GM19099 (cell line): Measurements from ENCODE around the gene FAIM2.

Experiments used
- POLR2A ChIP-seq: IDR thresholded peaks from 3 replicates; pipeline ENCODE4 v1.6.1; 2011; ENCODE audit warnings: low read depth; ENCODE audit not compliant: insufficient read length; ENCODE audit errors: extremely low read depth

FAIM2 gene

DNA sequence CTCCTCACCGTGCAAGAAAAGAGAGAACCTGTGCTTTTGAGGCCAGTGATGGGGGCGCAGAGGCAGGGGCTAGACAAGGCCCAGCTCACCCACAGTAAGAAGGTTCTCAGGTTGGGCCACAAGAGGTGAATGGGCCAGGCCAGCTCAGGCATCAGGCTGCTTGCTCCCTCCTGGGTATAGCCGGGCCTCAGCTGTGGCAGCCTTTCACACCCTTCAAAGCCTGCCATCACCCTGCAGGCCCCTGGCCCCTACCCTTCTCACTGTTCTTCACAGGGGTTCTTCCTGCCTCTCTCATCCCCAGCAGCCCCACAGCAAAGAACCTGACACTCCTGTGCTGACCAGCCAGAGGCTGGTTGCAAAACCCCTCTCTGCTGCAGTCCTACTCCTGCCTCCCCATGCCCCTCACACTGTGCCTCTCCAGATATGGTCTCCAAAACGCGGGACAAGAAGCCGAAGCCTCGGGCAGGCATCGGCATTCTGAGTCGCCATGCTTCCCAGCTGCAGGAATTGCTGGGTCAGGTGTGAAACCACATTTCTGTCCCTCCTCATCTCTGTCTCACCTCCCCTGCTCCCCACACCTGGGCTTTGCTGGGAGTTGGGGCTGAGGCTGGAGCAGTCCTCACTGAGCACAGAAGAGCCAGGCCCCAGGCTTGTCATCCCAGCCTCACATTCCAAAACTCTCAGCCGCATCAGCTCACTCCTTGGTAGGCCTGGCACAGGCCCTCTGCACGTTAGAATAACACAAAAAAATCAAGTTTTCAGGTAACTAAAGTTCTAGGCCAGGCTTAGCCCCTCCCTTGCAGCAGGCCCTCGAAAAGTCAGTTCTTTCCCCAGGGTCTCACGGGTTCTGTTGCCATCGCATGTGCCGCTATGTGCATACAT, 6.9 kb upstream of the FAIM2 start:
- TF ChIP-seq POLR2A: no peak

DNA sequence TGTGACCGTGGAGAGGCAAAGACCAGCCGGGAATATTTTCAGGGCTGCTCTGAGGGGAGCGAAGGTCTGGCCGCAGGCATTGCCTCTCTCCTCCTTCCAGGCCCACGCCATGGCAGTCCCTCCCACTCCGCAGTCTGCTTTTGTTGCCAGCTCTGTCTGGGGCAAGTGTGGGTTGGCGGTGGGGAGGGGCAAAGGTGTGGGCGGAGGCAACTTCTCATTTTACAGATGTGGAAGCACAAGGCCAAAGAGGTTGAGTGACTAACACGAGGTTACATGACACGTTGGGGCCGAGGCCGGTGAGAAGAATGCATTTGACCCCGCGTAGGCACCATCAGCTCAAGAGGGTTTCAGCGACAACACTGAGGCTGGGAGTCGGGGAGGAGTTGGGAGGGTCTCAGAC, 6.1 kb upstream of the FAIM2 start:
- no peak for TF ChIP-seq POLR2A

DNA sequence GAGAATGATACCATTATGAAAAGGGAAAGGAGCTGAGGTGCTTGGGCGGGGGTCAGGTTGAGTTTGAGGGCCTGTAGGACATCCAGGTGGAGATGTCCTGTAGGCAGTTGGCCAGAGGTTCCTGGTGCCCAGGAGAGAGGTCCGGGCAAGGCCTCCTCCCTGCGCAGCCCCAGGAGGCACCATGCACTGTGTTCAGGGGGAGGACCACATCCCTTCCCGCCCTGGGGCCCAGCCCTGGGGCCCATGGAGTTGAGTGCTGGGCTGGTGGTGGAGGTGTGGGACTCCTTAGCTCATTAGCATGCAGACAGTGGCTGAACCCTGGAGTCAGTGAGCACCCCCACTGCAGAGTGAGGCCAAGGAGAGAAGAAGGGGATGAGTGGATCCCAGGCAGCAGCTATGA, 5.7 kb upstream of the FAIM2 start:
- no peak for TF ChIP-seq POLR2A

DNA sequence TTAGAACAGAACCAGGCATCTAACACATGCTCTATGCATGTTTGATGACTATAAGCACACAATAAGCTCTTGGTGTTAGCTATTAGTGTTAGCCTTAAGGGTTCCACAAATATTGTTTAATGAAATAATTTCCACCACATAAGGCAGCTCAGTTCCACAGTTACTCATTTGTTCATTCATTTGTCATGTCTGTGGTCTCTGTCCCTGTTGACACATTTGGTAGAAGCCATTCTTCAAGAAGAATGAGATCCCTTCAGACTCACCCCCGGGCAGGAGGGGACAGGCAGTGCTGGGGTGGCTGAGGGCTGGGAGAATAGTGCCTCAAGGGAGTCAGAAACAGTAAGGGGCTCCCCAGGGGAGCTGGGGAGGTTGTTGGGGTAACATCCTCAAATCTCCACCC, 3.7 kb upstream of the FAIM2 start:
- TF ChIP-seq POLR2A: no peak

DNA sequence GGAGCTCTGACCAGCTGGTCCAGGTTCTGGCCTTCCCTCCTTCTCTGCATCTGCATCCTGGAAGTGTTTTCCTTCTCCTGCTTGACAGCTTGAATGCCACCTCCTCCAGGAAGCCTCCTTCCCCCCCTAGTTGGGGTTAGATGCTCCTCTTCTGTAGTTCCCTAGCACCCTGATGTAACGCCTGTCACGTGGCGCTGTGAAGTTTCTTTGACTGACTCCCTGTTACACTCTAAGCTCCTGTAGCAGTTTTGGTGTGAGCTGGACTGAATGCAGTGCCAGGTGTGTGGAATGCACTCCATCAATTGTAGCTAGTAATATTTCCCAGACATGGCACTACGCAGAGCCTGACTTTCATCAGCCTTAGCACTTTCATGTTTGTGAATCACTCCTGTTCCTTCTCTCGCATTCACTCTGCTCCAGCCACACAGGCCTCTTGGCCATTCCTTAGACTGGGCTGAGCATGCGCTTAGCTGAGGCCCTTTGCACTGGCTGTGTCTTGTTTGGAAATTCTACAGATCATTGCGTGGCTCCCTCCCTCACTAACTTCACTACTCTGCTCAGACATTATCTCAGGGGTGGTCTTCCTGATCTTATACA, 2.1 kb upstream of the FAIM2 start:
- no peak for TF ChIP-seq POLR2A

DNA sequence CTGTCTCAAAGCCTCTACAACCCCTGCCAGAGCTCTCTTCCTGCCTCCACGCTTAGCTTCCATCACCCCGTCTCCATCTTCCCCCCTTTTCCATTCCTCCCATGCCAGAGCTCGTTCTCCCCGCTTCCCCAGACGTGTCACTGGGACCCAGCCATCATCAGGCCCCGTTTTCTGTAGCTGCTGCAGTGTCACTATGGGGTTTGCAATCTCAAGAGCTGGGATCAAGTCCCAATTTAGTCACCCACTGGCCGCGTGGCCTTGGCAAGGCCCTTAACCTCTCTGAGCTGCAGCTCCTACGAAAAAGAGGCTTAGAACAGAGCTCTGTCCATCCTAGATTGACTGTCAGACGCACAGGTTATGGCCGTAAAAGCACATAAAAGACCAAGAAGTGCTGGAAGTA, 901 bp upstream of the FAIM2 start:
- no peak for TF ChIP-seq POLR2A

DNA sequence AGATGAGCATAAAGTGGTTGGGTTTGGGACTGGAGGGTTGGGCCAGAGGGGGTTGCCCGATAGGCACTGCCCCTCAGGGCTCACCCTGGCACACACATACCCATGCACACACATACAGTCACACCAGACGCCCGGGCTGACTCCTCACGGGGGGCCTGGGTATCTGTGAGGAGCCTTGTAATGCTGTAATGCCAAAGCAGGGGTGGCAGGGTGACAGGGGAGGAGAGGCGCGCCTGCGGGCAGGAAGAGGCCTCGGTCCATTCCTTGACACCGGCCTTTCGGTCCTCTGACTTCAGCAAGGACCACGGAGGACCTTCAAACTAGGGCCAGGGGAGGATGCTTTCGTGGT, 375 bp downstream of the FAIM2 start:
- TF ChIP-seq POLR2A: no peak

DNA sequence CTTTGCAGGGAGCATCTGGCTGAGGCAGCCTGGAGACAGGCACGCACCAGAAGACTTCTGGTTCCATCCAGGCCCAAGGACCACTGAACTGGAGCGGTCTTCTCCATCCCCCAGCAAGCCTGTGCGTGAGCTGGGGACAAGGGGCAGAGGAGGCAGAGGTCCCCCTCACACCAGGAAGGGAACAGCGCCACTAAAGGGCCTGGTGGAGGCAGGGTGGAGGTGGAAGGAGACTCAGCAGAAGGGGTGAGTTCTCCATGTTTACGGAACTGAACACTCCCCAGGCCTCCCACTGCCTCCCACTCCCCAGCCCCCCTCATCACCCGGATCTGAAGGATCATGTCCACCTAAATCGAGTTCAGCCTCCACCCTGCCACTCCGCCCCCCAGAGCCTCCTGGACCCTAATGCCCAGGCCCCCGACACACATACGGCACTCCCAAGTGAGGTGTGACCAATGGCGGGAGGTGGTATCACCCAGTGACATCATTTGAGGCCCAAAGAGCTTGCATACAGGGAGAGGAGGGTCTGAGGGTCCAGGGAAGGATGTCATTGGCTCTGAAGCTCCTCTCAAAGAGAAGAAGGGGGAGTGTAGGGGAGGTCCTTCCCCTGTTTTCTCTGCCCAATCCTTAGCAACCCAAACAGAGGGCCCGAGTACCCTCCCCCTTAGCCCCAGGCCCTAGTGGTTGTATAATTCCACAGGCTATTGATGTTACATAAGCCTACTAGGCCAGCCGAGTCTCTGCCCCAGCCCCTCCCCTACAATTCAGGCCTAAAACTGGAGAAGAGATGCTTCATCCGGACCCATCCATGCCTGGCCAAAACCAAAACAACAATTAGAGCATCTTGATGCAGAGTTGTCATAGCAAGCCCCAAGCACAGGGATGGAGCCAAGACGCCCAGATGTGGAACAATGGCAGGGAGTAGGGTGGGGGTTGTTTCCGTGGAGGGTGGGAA, 1.0 kb downstream of the FAIM2 start:
- TF ChIP-seq POLR2A: no peak

DNA sequence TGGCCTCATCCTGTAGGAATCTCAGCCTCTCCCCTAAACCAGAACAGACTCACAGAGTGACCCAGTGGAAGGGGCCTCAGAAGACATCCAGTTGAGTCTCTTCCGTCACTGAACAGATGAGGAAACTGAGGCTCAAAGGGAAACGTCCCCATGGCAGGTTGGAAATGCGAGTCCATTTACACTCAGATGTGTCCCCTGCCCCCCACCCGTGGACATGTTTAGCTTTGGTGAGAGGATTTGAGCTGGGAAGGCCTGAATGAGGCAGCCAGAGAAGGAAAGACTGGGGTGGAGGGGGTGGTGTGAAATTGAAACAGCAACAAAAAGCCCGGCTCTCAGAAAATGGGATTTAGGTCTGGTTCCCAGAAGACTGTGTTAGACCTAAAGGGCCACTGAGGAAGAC, 1.7 kb downstream of the FAIM2 start:
- no peak for TF ChIP-seq POLR2A

DNA sequence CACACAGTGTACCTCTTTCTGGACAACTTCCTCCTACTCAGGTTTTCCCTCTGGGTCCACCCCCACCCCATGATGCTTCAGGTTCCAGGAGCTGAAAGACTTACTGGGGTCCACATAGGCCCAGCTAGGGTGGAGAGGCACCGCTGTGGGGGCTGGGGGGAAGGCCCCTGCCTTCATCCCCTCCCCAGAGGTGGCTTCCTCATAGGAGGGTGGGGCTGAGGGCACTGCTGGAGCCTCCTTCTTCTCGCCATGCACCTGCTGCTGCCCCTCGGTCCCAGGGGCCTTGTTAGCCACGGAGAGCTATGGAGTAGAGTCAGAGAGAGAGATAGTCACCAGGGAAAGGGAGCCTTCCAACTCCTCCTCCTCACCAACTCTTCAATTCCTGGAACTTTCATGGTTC, 2.7 kb downstream of the FAIM2 start:
- TF ChIP-seq POLR2A: no peak

DNA sequence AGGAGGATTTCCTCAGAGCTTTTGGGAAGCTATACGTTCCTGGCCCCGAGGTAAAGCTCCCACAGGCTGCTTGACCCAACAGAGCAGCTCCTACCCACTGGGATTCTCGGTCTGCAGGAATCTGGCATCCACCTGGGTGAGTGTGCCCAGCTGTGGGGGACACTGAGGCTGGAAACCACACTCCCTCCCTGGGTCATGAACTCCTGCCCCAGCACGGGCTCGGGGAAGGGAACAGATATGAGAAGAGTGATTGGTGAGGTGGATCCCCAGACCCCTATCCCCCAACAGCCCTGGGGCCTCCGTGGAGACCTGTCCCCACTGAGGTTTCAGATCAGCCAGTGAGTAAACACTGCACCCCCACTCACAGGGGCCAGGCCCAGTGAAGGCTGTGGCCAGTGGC, 3.3 kb downstream of the FAIM2 start:
- TF ChIP-seq POLR2A: no peak

DNA sequence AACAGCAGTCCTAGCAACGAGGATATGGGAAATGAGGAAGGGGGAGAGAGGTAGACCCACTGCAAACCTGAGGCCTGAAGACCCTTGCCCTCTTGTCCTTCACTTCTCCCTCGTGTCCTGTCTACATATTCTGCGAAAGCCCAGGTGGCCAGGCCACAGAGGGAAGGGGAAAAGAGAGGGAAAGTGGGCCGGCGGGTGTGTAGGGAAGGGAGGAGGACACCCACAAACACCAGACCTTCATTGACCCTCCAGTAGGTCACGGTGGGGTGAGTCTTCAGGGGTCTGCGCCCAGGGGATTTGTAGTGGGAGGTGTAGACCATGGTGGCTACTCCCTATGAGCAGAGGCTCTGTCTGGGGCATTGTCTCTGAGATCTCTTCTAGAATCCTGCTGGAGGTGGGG, 3.8 kb downstream of the FAIM2 start:
- TF ChIP-seq POLR2A: no peak

DNA sequence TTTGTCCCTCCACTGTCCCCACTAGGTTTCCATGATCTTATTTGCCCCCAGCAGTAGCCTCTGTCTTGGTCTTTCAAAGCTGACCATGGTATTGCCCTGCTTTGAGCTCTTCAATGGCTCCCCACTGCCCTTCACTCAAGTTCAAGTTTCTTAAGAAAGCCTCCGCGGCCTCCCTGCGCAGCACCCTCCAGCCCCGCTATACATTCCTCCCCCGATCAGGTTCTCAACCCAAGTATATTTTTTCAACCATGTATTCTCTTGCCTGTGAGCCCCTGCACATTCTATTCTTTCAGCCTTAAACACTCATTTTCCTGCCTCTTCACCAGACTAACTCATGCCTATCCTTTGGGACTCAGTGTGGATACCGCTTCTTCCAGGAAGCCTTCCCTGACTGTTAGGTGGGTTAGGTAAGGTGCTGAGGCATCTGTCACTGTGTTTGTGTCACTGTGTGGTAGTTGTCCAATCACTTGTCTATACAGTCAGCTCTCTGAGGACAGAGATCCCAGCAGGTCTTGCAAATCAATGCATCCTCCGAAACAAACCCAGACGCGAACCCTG, 4.3 kb downstream of the FAIM2 start:
- no peak for TF ChIP-seq POLR2A

DNA sequence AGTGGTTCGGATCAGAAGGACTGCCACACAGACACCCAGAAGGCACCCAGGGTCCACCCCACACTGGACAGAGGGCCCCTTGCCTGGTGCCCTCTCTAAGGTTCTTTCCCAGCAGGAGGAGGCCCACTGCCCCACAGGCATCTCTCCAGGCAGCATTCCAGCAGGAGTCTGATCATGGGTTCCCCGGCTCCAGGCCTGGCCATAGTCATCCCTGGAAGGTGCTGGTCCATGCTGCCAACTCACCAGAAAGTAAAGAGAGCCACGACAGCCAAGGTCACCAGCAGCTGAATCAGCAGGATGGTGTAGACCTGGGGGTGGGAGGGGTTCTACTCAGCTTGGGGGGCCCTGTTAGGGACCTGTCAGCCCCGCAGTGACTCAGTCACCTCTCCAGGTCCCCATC, 6.4 kb downstream of the FAIM2 start:
- TF ChIP-seq POLR2A: no peak

DNA sequence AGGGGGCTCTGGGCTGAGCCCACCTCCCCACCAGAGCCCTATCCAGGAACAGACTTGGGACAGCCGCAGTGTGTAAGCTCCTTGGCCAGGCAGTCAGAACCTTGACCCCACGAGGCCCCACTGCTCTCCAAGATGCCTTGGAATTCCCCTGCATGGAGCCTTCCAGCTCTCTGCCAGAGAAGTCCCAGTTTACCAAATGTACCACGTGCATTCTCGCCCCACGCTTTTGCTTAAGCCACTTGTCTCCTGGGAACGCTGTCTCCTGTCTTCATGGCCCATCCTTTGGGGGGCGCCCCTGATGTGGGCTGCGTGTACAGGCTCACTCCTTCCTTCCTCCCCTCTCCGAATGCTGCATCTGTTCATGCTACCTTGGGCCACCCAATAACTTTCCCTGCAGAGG, 7.9 kb downstream of the FAIM2 start:
- no peak for TF ChIP-seq POLR2A
